Esophagus squamous epithelium (tissue), 5 donors: ENCODE measurements around the gene NKD1. TPM values are rescaled to one million over a fixed set of nuclear protein-coding genes. Genes with fewer than 3 reads are reported as not detected.
A peak's percentile ranks its signal among the peaks of the same experiment; 100 is the strongest.

Experiments used
- DNase-seq: peaks from one replicate; lab custom pipeline; 2025; lab: John Stamatoyannopoulos, UW
- H3K27ac ChIP-seq, 4 donors: fragments of 200-600 bp; sonication (generic); one replicate each; pipeline ENCODE4 v1.5.1; 2016 to 2019; ENCODE audit warnings: mild to moderate bottlenecking in 1 of 4
- H3K27me3 ChIP-seq, 4 donors: fragments of 200-600 bp; sonication (generic); 1 replicate in 3 of 4; 2 replicates in 1 of 4; pipeline versions ENCODE4 v1.5.1 to v1.6.0; 2017 to 2021; ENCODE audit warnings: antibody characterized with exemption in 1 of 4
- H3K36me3 ChIP-seq, 3 donors: fragments of 200-600 bp; sonication (generic); one replicate each; pipeline ENCODE4 v1.5.1; 2016 to 2019
- H3K4me1 ChIP-seq, 3 donors: fragments of 200-600 bp; sonication (generic); one replicate each; pipeline ENCODE4 v1.5.1; 2017 to 2019
- H3K4me3 ChIP-seq, 4 donors: fragments of 200-600 bp; sonication (generic); 1 replicate in 3 of 4; 2 replicates in 1 of 4; pipeline ENCODE4 v1.5.1; 2016 to 2019; ENCODE audit warnings: mild to moderate bottlenecking in 2 of 4, moderate library complexity in 1 of 4
- H3K9me3 ChIP-seq, 3 donors: fragments of 200-600 bp; sonication (generic); one replicate each; pipeline ENCODE4 v1.5.1; 2016 to 2019
- CTCF ChIP-seq, 6 experiments: fragments of 450-650 bp in 4 of 6; fragments of 200-600 bp in 2 of 6; sonication (generic) in 2 of 6; IDR thresholded peaks; one replicate each; pipeline ENCODE4 v1.5.1; 2016 to 2019; ENCODE audit warnings: antibody characterized with exemption in 6 of 6, mild to moderate bottlenecking in 4 of 6, moderate library complexity in 4 of 6
- POLR2A ChIP-seq, 4 donors: fragments of 450-650 bp; IDR thresholded peaks; one replicate each; pipeline ENCODE4 v1.6.1; 2017; ENCODE audit warnings: antibody characterized with exemption in 4 of 4, mild to moderate bottlenecking in 4 of 4, moderate library complexity in 3 of 4
- WGBS, 2 donors: methylation state at CpG; one replicate each; pipeline ENCODE4 v1.1.5; 2018; 5-methylcytosine and 5-hydroxymethylcytosine counted together
- intact Hi-C: fragments of 100-400 bp; cut with DNase I; formaldehyde crosslinking; loops from one replicate; pipeline ENCODE4 v1.15.0; 2022
- total RNA-seq, 4 donors: library from RNA; depleted of rRNA; stranded (reverse); fragments of >200 nt; gene quantifications; one replicate each; pipeline ENCODE4 v1.1.0, GENCODE V29; 2016
- donor health status: DM: yes; HTN: yes; CAD: no.

NKD1 gene
- total RNA-seq, 4 donors from 2014 or later, result 1.1 to 10.5 (median 3.1) TPM

DNA sequence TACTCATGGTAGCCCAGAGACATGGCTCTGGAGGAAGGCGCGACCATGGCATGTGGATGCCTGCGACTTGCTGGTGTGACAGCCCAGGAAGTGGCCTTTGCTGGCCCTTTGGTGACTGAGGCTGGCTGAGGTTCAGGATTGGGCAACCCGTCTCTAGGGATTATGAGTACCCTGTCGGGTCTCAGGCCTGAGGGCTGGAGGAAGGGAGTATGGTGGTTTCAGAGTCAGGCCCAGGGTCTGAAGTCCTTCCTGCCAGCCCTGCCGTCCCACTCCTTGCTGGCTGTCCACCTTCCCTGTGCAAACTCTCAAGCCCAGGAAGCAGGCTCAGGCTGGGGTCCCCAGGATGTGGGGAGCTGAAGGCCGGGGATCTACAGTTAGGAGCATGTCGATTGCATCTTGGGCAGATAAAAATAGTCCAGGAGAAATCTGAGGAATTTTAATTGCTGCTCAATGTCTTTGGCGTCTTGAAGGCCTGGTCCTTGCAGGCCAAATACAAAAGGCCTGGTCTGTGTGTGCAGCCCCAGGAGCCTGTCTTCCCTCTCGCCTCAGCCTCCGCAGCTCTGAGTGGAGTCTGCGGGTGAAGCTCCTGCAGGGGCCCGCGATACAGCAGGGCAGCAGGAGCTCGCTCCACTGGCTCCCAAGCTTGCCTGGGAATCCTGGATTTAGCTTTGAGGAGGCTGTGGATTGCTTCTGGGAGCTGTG, 52.5 kb downstream of the NKD1 start:
- H3K27ac ChIP-seq, result peak overlapping the region; percentile 37 to 88 (median 82)
- H3K9me3 ChIP-seq, result no peaks in the 10 kb centered on the region
- H3K27me3 ChIP-seq, result no peaks in the 10 kb centered on the region
- WGBS, 2 donors, result 67 to 70% methylated on average over 8 to 9 of the region's 15 CpGs
- intact Hi-C loops, result no loop called here
- no peak overlapping the region for H3K4me3 ChIP-seq
- DNase-seq, result no peak
- H3K36me3 ChIP-seq, result no peaks in the 10 kb centered on the region
- peaks cover 11 to 86% (median 41%) of the 10 kb centered on the region in 3 donors for H3K4me1 ChIP-seq
- no peak for TF ChIP-seq CTCF (IDR thresholded peaks at IDR 0.05)
- no peak for TF ChIP-seq POLR2A (IDR thresholded peaks at IDR 0.05)

- H3K9me3 ChIP-seq, result no peaks in the 10 kb centered on the region
- no peak for DNase-seq
- peak overlapping the region; percentile 37 to 88 (median 82) for H3K27ac ChIP-seq
- TF ChIP-seq POLR2A (IDR thresholded peaks at IDR 0.05) (no peak), CTCF (IDR thresholded peaks at IDR 0.05) (no peak)
- no CpG with 5 or more reads among the region's 12 CpGs for WGBS, 2 donors
- no peak overlapping the region for H3K4me3 ChIP-seq
- peaks cover 11 to 89% (median 41%) of the 10 kb centered on the region in 3 donors for H3K4me1 ChIP-seq
- intact Hi-C loops, result no loop called here
- H3K36me3 ChIP-seq, result no peaks in the 10 kb centered on the region
- H3K27me3 ChIP-seq, result no peaks in the 10 kb centered on the region
Observed at GRCh38 chr16:50601341-50601740, 53.1 kb downstream of the NKD1 start.

DNA sequence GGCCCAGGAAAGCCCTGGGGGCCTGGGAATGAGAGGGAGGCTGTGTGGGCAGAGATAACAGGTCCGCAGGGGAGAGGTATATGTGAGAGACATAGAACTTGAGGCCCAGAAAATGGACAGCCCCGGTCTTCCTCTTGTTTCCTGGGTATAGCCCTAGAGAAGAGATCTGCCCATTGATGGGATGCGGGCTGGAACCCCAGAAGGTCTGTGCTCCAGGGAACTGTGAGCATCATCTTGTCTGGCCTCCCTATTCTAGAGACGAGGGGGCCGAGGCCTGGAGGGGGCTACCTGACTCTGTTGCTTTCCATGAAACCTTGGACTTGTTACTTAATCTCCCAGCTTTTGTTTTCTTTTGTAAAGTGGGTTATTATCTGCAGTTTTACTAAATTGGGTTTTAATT, 53.9 kb downstream of the NKD1 start:
- 78 to 80% methylated on average over 5 of the region's 5 CpGs for WGBS, 2 donors
- H3K27ac ChIP-seq, result peak overlapping the region; percentile 37 to 88 (median 82)
- no peak overlapping the region for H3K4me3 ChIP-seq
- TF ChIP-seq POLR2A (IDR thresholded peaks at IDR 0.05) (no peak), CTCF (IDR thresholded peaks at IDR 0.05) (no peak)
- DNase-seq, result no peak
- H3K4me1 ChIP-seq, result peaks cover 11 to 90% (median 41%) of the 10 kb centered on the region in 3 donors
- no peaks in the 10 kb centered on the region for H3K36me3 ChIP-seq
- H3K9me3 ChIP-seq, result no peaks in the 10 kb centered on the region
- no peaks in the 10 kb centered on the region for H3K27me3 ChIP-seq
- intact Hi-C loops, result no loop called here

- intact Hi-C loops, result no loop called here
- Histone ChIP-seq H3K4me3 (no peak overlapping the region), H3K9me3 (no peaks in the 10 kb centered on the region), H3K27ac (peak overlapping the region; percentile 49 to 88 (median 82)), H3K36me3 (no peaks in the 10 kb centered on the region), H3K27me3 (no peaks in the 10 kb centered on the region), H3K4me1 (peaks cover 11 to 86% (median 41%) of the 10 kb centered on the region in 3 donors)
- WGBS, 2 donors, result 53 to 55% methylated on average over 9 to 11 of the region's 14 CpGs
- no peak for DNase-seq
- TF ChIP-seq CTCF (IDR thresholded peaks at IDR 0.05), result no peak
- no peak for TF ChIP-seq POLR2A (IDR thresholded peaks at IDR 0.05)
Observed at GRCh38 chr16:50602531-50603205, 54.5 kb downstream of the NKD1 start.
